ENCODE measurements around the gene GCH1.

GCH1 gene

GRCh38 chr14:54792288-54792687 lies 110.3 kb downstream of the GCH1 start:
- Histone ChIP-seq H3K9ac (ENCODE audit: low read length) (no peak overlapping the region), H3K27ac (ENCODE audit: low read depth, low read length, poor library complexity, severe bottlenecking) (no peak overlapping the region), H3K9me3 (ENCODE audit: low read length) (no peaks in the 10 kb centered on the region), H3K4me2 (ENCODE audit: low read length) (no peak overlapping the region), H3K27me3 (ENCODE audit: insufficient read depth, low read length) (peaks cover 3% of the 10 kb centered on the region; the same call in 1 of the 2 replicates), H3K36me3 (ENCODE audit: insufficient read depth, low read length) (no peaks in the 10 kb centered on the region), H3K79me2 (ENCODE audit: insufficient read depth, low read length) (no peaks in the 10 kb centered on the region), H4K20me1 (ENCODE audit: insufficient read depth, low read length) (no peaks in the 10 kb centered on the region), H3K9me2 (ENCODE audit: low read depth, low read length) (no peaks in the 10 kb centered on the region), H2AFZ (ENCODE audit: low read length) (no peak overlapping the region), H3K4me3 (ENCODE audit: low read depth, low read length, poor library complexity, severe bottlenecking) (no peak overlapping the region), H3F3A (ENCODE audit: insufficient read depth, low read length) (no peaks in the 10 kb centered on the region), H3K4me1 (ENCODE audit: insufficient read depth, low read length, severe bottlenecking) (no peaks in the 10 kb centered on the region)
- TF ChIP-seq EZH2 (IDR thresholded peaks at IDR 0.05; ENCODE audit: borderline replicate concordance, low read length) (no peak), CTCF (IDR thresholded peaks at IDR 0.05; ENCODE audit: low read length) (no peak)
